IgD-negative memory B cell (primary cell): ENCODE data around the gene ARHGDIB. TPM values are rescaled to one million over a fixed set of nuclear protein-coding genes. Genes with fewer than 3 reads are reported as not detected.

Source experiments
- H3K27ac Mint-ChIP-seq, 3 donors: one replicate each; pipeline ENCODE4 v1.8.0; 2020 to 2022; ENCODE audit warnings: mild to moderate bottlenecking in 3 of 3, mixed read lengths in 3 of 3, moderate library complexity in 1 of 3
- H3K27me3 Mint-ChIP-seq: one replicate; pipeline ENCODE4 v1.8.0; 2021; ENCODE audit warnings: mixed read lengths
- H3K36me3 Mint-ChIP-seq: one replicate; pipeline ENCODE4 v1.8.0; 2020; ENCODE audit warnings: mild to moderate bottlenecking, mixed read lengths
- H3K4me1 Mint-ChIP-seq, 3 donors: one replicate each; pipeline ENCODE4 v1.8.0; 2020 to 2022; ENCODE audit warnings: mixed read lengths in 3 of 3, mild to moderate bottlenecking in 1 of 3
- H3K4me3 Mint-ChIP-seq, 4 donors: one replicate each; pipeline ENCODE4 v1.8.0; 2020 to 2022; ENCODE audit warnings: mild to moderate bottlenecking in 4 of 4, mixed read lengths in 4 of 4, moderate library complexity in 3 of 4
- H3K9me3 Mint-ChIP-seq, 3 donors: one replicate each; pipeline ENCODE4 v1.8.0; 2020 to 2021; ENCODE audit warnings: mixed read lengths in 3 of 3, mild to moderate bottlenecking in 1 of 3
- polyA plus RNA-seq: library from polyadenylated mRNA; unstranded; fragments of 300-500 nt; fragmentation: Illumina TruSeq; gene quantifications from one replicate; pipeline ENCODE4 v1.2.3, GENCODE V29; 2021

The ARHGDIB gene
- polyA plus RNA-seq, 1 donor from 2014 or later: 2,289 TPM

GRCh38 chr12:14970473-14970872, 9.1 kb upstream of the ARHGDIB start:
- Mint-ChIP-seq H3K27ac (no peak overlapping the region), H3K27me3 (peaks cover 2% of the 10 kb centered on the region), H3K4me1 (peaks cover 6 to 19% (median 12%) of the 10 kb centered on the region in 3 donors), H3K4me3 (no peak overlapping the region), H3K36me3 (no peaks in the 10 kb centered on the region), H3K9me3 (no peaks in the 10 kb centered on the region)

DNA sequence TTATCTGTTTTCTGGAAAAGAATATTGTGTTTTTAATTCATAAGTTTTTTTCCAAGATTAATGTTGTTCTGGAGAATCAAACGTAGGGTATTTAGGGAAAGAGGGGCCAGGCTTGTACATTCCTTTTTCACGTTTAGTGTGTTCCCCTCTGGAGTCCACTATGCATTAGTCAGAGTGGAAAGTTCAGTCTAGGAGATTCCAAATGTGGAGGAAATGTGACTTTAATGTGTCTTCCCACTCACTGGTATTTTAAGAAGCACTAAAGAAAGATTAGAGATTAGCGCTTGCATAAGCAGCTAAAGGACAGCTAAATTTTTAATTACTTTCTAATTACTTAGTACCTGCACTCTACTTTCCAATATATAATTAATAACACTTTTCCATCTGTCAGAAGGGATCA, 7.1 kb upstream of the ARHGDIB start:
- no peaks in the 10 kb centered on the region for H3K9me3 Mint-ChIP-seq
- H3K27me3 Mint-ChIP-seq: peaks cover 2% of the 10 kb centered on the region
- H3K4me3 Mint-ChIP-seq: no peak overlapping the region
- H3K36me3 Mint-ChIP-seq: no peaks in the 10 kb centered on the region
- peaks cover 10 to 26% (median 22%) of the 10 kb centered on the region in 3 donors for H3K4me1 Mint-ChIP-seq
- no peak overlapping the region for H3K27ac Mint-ChIP-seq

- H3K27ac Mint-ChIP-seq: peak overlapping the region; percentile 5 to 71 (median 56)
- peak overlapping the region in 1 of 4 donors; percentile 17 for H3K4me3 Mint-ChIP-seq
- no peaks in the 10 kb centered on the region for H3K27me3 Mint-ChIP-seq
- peaks cover 4% of the 10 kb centered on the region for H3K36me3 Mint-ChIP-seq
- H3K4me1 Mint-ChIP-seq: peaks cover 18 to 34% (median 19%) of the 10 kb centered on the region in 3 donors
- H3K9me3 Mint-ChIP-seq: no peaks in the 10 kb centered on the region
These were observed 3.8 kb upstream of the ARHGDIB start for GRCh38 chr12:14965221-14965620.

- H3K27me3 Mint-ChIP-seq: no peaks in the 10 kb centered on the region
- peaks cover 19 to 31% (median 21%) of the 10 kb centered on the region in 3 donors for H3K4me1 Mint-ChIP-seq
- H3K4me3 Mint-ChIP-seq: peak overlapping the region in 1 of 4 donors; percentile 17
- peak overlapping the region; percentile 47 to 87 (median 56) for H3K27ac Mint-ChIP-seq
- no peaks in the 10 kb centered on the region for H3K9me3 Mint-ChIP-seq
- peaks cover 6% of the 10 kb centered on the region for H3K36me3 Mint-ChIP-seq
These were observed 3.0 kb upstream of the ARHGDIB start for GRCh38 chr12:14964406-14964805.

DNA sequence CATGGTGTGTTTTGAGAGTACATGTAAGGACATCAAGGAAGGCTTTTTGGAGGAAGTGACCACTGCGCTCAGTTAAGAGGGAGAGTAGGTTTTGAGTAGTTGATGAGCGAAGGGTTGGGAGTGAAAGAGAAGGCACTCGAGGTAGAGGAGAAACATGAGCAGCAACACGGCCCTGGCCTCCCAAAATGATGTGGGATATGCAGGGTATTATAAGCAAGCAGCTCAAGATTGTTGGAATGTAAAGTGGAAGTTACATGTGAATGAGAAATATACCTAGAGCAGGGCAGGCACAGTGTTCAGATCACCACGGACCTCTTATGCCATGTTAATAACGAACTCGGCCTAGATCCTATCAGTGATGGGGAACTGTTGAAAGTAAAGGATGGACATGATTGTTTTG, 2.1 kb upstream of the ARHGDIB start:
- Mint-ChIP-seq H3K36me3 (peaks cover 13% of the 10 kb centered on the region), H3K9me3 (no peaks in the 10 kb centered on the region), H3K4me1 (peaks cover 19 to 34% (median 25%) of the 10 kb centered on the region in 3 donors), H3K27me3 (no peaks in the 10 kb centered on the region), H3K4me3 (peak overlapping the region in 1 of 4 donors; percentile 11), H3K27ac (peak overlapping the region; percentile 55 to 86 (median 82))

DNA sequence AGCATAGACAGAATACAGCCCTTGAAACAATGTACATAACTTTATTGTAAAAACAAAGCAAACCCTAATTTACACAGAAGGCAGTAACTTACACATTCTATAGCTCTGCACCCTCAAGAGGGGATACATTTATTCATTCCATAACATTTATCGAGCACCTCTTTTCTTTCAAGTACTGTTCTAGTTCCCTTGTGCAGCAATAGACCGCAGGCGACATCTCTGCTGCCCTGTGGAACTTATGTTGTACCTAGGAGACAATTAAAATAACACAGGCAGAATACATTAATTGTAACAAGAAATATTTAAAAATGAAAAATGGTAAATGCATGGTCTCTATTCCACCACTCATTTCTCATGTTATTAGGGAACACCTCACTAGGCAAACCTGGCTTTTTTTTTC, 1.4 kb upstream of the ARHGDIB start:
- peak overlapping the region in 2 of 3 donors; percentile 96 to 98 for H3K27ac Mint-ChIP-seq
- peak overlapping the region in 1 of 4 donors; percentile 29 for H3K4me3 Mint-ChIP-seq
- H3K36me3 Mint-ChIP-seq: peaks cover 16% of the 10 kb centered on the region
- H3K27me3 Mint-ChIP-seq: no peaks in the 10 kb centered on the region
- no peaks in the 10 kb centered on the region for H3K9me3 Mint-ChIP-seq
- peaks cover 23 to 38% (median 24%) of the 10 kb centered on the region in 3 donors for H3K4me1 Mint-ChIP-seq

GRCh38 chr12:14962153-14962539, 745 bp upstream of the ARHGDIB start:
- Mint-ChIP-seq H3K27me3 (no peaks in the 10 kb centered on the region), H3K4me3 (peak overlapping the region; percentile 96 to 99 (median 98)), H3K36me3 (peaks cover 16% of the 10 kb centered on the region), H3K27ac (peak overlapping the region; percentile 93 to 98 (median 96)), H3K4me1 (peaks cover 16 to 40% (median 26%) of the 10 kb centered on the region in 3 donors), H3K9me3 (no peaks in the 10 kb centered on the region)

DNA sequence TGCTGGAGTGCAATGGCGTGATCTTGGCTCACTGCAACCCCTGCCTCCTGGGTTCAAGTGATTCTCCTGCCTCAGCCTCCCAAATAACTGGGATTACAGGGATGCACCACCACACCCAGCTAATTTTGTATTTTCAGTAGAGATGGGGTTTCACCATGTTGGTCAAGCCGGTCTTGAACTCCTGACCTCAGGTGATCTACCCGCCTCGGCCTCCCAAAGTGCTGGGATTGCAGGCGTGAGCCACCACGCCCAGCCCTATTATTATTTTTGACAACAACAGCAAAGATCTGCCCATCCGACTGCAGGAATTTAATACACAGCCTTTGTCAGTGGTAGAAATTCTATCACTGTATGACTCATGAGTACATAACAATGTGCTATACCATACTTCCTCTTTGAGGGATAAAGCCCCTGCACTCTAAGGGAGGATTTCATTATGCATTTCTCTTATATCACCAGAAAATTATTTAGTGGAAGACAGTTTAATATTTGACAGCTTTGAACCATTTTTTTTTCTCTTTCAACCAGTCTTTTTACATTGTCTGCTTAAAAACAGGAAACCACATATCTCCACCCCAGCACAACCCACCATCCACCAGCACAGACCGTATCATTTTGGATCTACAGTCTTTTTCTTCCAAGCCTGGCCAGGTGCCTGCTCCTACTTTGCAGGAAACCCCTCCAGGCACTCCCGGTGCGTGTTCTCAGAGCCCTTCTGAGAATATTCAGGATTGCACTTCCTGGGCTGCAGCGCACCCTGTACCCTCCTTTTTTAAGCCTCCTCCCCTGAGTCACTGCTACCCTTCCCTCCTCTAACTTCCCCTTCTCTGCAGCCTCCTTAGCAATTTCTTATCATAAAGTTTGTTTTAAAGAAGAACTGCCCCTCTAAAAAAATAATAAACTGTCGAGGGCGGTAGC, 594 bp downstream of the ARHGDIB start:
- peak overlapping the region; percentile 93 to 98 (median 96) for H3K27ac Mint-ChIP-seq
- H3K4me3 Mint-ChIP-seq: peak overlapping the region; percentile 96 to 99 (median 98)
- no peaks in the 10 kb centered on the region for H3K9me3 Mint-ChIP-seq
- H3K27me3 Mint-ChIP-seq: no peaks in the 10 kb centered on the region
- peaks cover 16% of the 10 kb centered on the region for H3K36me3 Mint-ChIP-seq
- peaks cover 22 to 51% (median 36%) of the 10 kb centered on the region in 3 donors for H3K4me1 Mint-ChIP-seq

DNA sequence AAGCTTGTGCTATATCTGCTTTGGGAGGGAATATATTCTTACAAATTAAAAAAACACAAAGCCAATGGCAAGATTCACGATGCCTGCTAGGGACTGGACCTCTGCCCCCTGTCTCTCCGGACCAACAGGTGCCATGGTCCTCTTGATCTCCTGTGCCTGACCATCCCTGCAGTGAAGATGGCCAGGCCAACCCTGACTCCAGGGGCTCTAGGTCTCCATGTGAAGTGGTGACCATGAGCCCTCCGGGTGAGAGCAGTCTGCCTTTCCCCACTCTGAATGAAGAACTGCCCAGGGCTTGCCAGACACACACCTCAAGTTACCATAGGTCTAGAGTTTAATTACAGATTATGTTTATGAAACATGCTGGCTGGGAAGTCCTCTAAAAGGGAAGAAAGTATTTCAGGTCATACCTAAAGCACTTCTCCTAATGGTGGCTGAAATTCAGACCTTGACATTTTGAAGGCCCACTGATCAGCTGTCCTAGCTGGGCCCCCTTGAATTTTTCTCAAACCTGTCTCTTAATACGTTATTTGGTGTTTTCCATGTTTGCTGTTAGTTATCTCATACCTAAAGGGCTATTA, 1.4 kb downstream of the ARHGDIB start:
- Mint-ChIP-seq H3K36me3 (peaks cover 18% of the 10 kb centered on the region), H3K4me1 (peaks cover 18 to 51% (median 34%) of the 10 kb centered on the region in 3 donors), H3K9me3 (no peaks in the 10 kb centered on the region), H3K27me3 (no peaks in the 10 kb centered on the region), H3K27ac (peak overlapping the region; percentile 93 to 98 (median 96)), H3K4me3 (peak overlapping the region; percentile 96 to 99 (median 98))

DNA sequence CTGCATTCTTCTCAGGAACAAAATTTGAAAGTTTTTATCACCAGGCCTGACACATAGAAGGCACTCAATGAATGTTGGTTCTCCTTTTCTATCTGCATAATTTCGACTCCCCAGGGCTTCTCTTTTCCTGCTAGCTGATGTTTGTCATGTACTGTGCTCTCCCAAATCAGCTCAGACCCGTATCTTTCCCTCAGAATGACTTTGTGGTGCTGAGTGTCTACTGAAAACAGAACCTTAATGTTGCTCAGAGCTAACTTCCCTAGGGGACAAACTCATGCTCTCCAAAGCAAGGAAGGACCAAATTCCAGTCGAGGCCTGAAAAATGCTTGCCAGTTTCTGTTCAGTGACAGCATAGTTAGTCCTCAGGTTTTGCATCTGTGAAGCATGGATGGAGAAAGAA, 1.9 kb downstream of the ARHGDIB start:
- Mint-ChIP-seq H3K9me3 (no peaks in the 10 kb centered on the region), H3K4me3 (peak overlapping the region; percentile 96 to 99 (median 98)), H3K27ac (peak overlapping the region; percentile 93 to 98 (median 96)), H3K4me1 (peaks cover 21 to 50% (median 36%) of the 10 kb centered on the region in 3 donors), H3K27me3 (no peaks in the 10 kb centered on the region), H3K36me3 (peaks cover 18% of the 10 kb centered on the region)

- Mint-ChIP-seq H3K27ac (peak overlapping the region; percentile 93 to 98 (median 96)), H3K9me3 (no peaks in the 10 kb centered on the region), H3K27me3 (no peaks in the 10 kb centered on the region), H3K4me1 (peaks cover 24 to 52% (median 40%) of the 10 kb centered on the region in 3 donors), H3K4me3 (peak overlapping the region; percentile 96 to 99 (median 98)), H3K36me3 (peaks cover 18% of the 10 kb centered on the region)
These were observed 2.3 kb downstream of the ARHGDIB start for GRCh38 chr12:14959126-14959440.

DNA sequence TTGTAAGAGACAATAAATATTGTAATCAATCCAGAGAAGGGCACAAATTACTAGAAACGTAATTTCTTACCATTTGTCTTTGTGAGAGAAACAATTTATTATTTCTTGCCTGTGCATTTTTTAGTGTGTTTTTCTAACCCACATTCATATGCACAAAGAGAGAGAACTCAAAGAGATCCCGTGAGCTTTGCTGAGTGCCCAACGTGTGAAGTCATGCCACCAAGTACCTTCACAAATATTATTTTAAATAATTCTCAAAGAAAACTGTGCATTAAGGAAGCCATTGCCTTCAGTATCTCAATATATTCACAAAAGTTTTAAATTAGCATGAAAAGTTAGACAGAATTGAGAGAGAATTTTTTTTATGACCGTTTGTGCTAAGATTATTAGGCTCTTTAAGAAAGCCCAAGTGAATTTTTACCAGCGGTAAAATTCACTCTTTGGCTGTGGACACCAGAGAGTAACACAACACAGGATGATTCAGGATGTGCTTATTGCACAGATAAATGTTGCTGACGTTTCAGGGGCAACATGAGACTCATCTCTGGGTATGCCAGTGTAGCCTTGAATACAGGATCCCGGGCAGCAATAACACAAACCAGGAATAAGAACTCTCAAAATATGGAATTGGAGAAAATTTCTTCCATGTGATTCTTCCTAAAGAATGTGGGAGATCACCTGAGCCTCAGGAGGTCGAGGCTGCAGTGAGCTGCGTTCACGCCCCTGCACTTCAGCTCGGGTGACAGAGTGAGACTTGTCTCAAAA, 2.9 kb downstream of the ARHGDIB start:
- Mint-ChIP-seq H3K4me3 (peak overlapping the region; percentile 96 to 99 (median 98)), H3K27ac (peak overlapping the region; percentile 75 to 96 (median 93)), H3K27me3 (no peaks in the 10 kb centered on the region), H3K4me1 (peaks cover 26 to 52% (median 39%) of the 10 kb centered on the region in 3 donors), H3K9me3 (no peaks in the 10 kb centered on the region), H3K36me3 (peaks cover 18% of the 10 kb centered on the region)

DNA sequence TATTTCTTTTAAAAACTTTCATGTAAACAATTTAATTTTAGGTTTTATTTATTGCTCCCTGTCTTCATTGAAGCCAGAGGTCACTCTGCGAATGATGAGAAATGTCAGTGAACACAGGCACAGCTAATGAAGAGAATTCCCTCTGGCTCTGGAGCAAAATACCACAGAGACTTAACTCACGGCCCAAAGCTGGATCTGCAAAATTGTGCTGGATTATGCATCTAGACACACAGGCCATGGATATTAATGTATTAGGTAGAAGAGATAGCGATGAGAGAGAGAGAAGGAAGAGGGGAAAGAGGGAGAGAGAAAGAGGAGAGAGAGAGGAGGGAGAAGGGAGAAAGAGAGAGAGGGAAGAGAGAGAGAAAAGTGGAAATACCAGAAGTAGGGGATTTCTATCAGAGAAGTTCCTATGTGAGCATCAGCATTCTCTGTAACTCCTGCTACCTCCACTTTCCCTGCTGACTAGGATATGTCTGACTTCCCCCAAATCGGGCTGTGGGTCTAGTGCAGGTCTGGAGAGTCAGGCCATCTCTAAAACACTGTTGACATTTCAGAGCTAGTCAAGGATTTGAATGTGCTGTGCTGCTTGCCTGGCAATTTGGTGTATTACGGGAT, 3.7 kb downstream of the ARHGDIB start:
- Mint-ChIP-seq H3K4me3 (peak overlapping the region; percentile 96 to 99 (median 98)), H3K36me3 (peaks cover 18% of the 10 kb centered on the region), H3K27me3 (no peaks in the 10 kb centered on the region), H3K27ac (peak overlapping the region; percentile 75 to 96 (median 93)), H3K4me1 (peaks cover 27 to 53% (median 43%) of the 10 kb centered on the region in 3 donors), H3K9me3 (no peaks in the 10 kb centered on the region)

DNA sequence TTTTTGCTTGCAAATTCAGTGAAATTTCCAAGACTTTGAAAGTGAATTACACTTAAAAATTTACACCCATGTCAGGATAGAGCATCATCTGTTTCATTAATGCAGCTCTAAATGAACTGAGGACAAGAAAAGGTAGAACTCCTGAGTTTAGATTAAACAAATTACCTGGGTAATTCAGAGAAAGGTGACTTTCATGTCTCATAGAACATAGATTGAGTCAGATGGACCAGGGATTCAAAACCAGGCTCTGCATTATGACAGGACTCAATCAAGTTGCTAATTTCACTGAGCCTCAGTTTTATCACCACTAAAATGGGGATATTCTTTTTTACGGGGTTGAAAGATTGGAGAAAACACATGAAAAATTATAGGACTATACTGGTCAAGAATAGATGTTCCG, 4.5 kb downstream of the ARHGDIB start:
- Mint-ChIP-seq H3K27me3 (no peaks in the 10 kb centered on the region), H3K4me1 (peaks cover 34 to 57% (median 47%) of the 10 kb centered on the region in 3 donors), H3K36me3 (peaks cover 18% of the 10 kb centered on the region), H3K9me3 (no peaks in the 10 kb centered on the region), H3K4me3 (peak overlapping the region; percentile 86 to 99 (median 94)), H3K27ac (peak overlapping the region; percentile 75 to 96 (median 93))
